Measurements from ENCODE around the gene ISG20. TPM values are rescaled to one million over a fixed set of nuclear protein-coding genes. Genes with fewer than 3 reads are reported as not detected.
A peak's percentile ranks its signal among the peaks of the same experiment; 100 is the strongest.

ISG20 gene
- total and polyA plus RNA-seq, 12 donors = 2.0 to 23.0 (median 4.5) TPM

- DNase-seq (no peak), ATAC-seq (no peak)
- no peak overlapping the region for H3K27ac ChIP-seq
- H3K27me3 ChIP-seq = peaks cover 20 to 52% (median 47%) of the 10 kb centered on the region in 7 donors
- H3K4me3 ChIP-seq = no peak overlapping the region
- no peaks in the 10 kb centered on the region for H3K36me3 ChIP-seq
- intact Hi-C loops (cut with DNase I) = no loop called here
- WGBS, 2 donors = 73 to 76% methylated on average over 4 of the region's 4 CpGs
- H3K9me3 ChIP-seq = no peaks in the 10 kb centered on the region
- H3K4me1 ChIP-seq = peaks cover 0 to 24% (median 14%) of the 10 kb centered on the region in 9 donors
- TF ChIP-seq, protein P1, sequence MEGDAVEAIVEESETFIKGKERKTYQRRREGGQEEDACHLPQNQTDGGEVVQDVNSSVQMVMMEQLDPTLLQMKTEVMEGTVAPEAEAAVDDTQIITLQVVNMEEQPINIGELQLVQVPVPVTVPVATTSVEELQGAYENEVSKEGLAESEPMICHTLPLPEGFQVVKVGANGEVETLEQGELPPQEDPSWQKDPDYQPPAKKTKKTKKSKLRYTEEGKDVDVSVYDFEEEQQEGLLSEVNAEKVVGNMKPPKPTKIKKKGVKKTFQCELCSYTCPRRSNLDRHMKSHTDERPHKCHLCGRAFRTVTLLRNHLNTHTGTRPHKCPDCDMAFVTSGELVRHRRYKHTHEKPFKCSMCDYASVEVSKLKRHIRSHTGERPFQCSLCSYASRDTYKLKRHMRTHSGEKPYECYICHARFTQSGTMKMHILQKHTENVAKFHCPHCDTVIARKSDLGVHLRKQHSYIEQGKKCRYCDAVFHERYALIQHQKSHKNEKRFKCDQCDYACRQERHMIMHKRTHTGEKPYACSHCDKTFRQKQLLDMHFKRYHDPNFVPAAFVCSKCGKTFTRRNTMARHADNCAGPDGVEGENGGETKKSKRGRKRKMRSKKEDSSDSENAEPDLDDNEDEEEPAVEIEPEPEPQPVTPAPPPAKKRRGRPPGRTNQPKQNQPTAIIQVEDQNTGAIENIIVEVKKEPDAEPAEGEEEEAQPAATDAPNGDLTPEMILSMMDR (IDR thresholded peaks at IDR 0.05) = no peak
Measured at GRCh38 chr15:88608607-88609181, 30.1 kb upstream of the ISG20 start.

GRCh38 chr15:88609344-88610090, 29.3 kb upstream of the ISG20 start:
- H3K27me3 ChIP-seq = peaks cover 14 to 44% (median 38%) of the 10 kb centered on the region in 7 donors
- intact Hi-C loops (cut with DNase I) = loop anchor here in 6 of 10 donors (5.0 to 10.0 kb wide), 2 partner anchors 65 to 132 kb away; partner anchors contain the start of gene DET1 (in 1 of the 6)

GRCh38 chr15:88610701-88611231, 28.1 kb upstream of the ISG20 start:
- Histone ChIP-seq H3K4me3 (no peak overlapping the region), H3K9me3 (no peaks in the 10 kb centered on the region), H3K4me1 (peaks cover 0 to 6% (median 0%) of the 10 kb centered on the region in 9 donors), H3K36me3 (no peaks in the 10 kb centered on the region), H3K27me3 (peaks cover 8 to 31% (median 26%) of the 10 kb centered on the region in 7 donors), H3K27ac (no peak overlapping the region)
- WGBS, 2 donors = 33 to 49% methylated on average over 4 of the region's 4 CpGs
- DNase-seq = no peak
- intact Hi-C loops (cut with DNase I) = loop anchor here in 6 of 10 donors (5.0 to 10.0 kb wide), 2 partner anchors 66 to 133 kb away; partner anchors contain the start of gene DET1 (in 1 of the 6)
- TF ChIP-seq, protein P1 (IDR thresholded peaks at IDR 0.05) = peak in 1 of 9 donors; percentile 10
- ATAC-seq = peak in 1 of 8 donors; percentile 21

More at GRCh38 chr15:88609344-88610090, 29.3 kb upstream of the ISG20 start:
- 81% methylated on average over 4 of the region's 4 CpGs for WGBS, 2 donors
- H3K36me3 ChIP-seq = no peaks in the 10 kb centered on the region
- TF ChIP-seq, protein P1 (IDR thresholded peaks at IDR 0.05) = no peak
- H3K4me3 ChIP-seq = no peak overlapping the region
- ATAC-seq (no peak), DNase-seq (no peak)
- no peaks in the 10 kb centered on the region for H3K9me3 ChIP-seq
- peaks cover 0 to 16% (median 10%) of the 10 kb centered on the region in 9 donors for H3K4me1 ChIP-seq
- H3K27ac ChIP-seq = no peak overlapping the region

- H3K4me3 ChIP-seq = no peak overlapping the region
- peaks cover 0 to 16% (median 11%) of the 10 kb centered on the region in 7 donors for H3K27me3 ChIP-seq
- DNase-seq (no peak), ATAC-seq (no peak)
- TF ChIP-seq, protein P1 (IDR thresholded peaks at IDR 0.05) = no peak
- no peaks in the 10 kb centered on the region for H3K9me3 ChIP-seq
- H3K27ac ChIP-seq = no peak overlapping the region
- WGBS, 2 donors = 65 to 68% methylated on average over 7 of the region's 7 CpGs
- peaks cover 0 to 4% (median 0%) of the 10 kb centered on the region in 9 donors for H3K4me1 ChIP-seq
- H3K36me3 ChIP-seq = no peaks in the 10 kb centered on the region
- intact Hi-C loops (cut with DNase I) = loop anchor here in 6 of 10 donors (2.0 to 10.0 kb wide), 3 partner anchors 67 to 135 kb away; partner anchors contain the start of gene DET1 (in 1 of the 6)
Measured at GRCh38 chr15:88612186-88612796, 26.5 kb upstream of the ISG20 start.
